Measurements from ENCODE around the gene COA8.

The COA8 gene

GRCh38 chr14:103526247-103526913 is 36.4 kb upstream of the COA8 start:
- DNase-seq, result no peak

DNA sequence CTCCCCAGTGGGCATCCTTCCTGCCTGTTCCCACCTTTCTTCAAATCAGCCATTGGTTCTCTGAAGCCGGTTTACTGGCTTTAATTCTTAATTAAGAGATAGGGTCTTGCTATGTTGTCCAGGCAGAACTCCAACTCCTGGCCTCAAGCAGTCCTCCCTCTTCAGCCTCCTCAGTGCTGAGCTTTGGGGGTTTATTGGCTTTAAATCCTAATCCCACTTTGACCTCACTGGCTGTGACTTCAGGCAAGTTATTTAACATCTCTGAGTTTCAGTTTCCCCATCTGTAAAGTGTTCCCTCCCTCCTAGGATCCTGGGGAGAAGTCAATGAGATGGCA is 35.9 kb upstream of the COA8 start:
- no peak for DNase-seq

DNA sequence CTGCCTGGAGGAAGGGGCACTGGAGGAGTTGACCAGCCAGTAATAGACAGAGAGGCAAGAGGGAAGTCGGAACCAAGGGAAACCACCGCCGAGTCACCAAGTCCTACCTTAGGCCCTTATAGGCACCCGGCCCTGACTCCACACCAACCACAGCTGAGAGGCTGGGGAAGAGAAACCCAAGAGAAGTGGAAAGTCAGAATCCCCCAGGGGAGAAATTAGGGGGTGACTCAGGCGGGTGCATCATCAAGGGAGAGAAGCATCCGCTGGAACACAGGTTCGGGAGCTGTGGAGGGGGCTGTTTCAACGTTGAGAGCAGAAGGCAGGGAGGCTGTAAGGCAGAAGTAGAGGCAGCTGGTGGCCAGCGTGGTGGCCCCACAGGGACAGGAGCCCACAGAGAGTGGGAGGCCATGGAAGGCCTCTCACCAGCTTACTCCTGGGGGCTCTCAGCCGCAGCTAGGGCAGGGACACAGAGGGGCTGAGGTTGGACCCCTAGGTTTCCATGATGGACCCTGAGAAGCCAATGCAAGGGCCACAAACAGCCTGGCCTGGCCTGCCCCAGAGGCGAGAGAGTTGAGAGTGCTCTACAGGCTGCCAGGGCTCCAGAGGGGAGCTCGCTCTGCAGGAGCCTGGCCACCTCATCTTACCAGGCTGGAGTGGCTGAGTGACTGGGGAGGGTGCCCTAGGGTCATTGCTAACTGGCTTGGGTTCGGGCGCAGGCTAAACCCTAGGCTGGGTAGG is 35.2 kb upstream of the COA8 start:
- DNase-seq, result peak; percentile 83

- DNase-seq, result peak; percentile 38
Observed at GRCh38 chr14:103528146-103528586, 34.6 kb upstream of the COA8 start.

- DNase-seq, result peak; percentile 89
Observed at GRCh38 chr14:103528587-103529382, 34.0 kb upstream of the COA8 start, which contains the start of gene TRMT61A. TRMT61A (plus strand) TSS chr14:103529196; CDS start chr14:103529979, 783 bp downstream.

GRCh38 chr14:103529383-103530365 is 33.1 kb upstream of the COA8 start:
- no peak for DNase-seq

DNA sequence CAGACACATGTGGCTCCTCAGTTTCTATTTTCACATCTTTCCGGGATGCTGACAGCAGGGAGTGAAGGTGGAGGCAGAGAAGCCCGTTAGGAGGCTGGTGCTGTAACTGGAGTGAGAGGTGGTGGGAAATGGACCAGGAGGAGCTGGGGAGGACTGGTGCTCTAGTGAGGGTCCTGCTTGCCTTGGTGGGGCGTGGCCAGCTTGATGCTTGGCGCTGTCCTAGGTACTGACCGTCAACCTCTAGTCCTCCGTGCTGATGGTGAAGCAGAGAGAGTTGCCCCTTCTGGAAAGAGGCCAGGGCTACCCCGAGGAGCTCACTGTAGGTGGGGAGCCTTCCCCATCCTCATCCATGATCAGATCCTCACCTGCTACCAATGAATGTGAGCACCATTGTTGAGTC is 32.4 kb upstream of the COA8 start:
- no peak for DNase-seq

- DNase-seq, result no peak
Observed at GRCh38 chr14:103530831-103531230, 31.9 kb upstream of the COA8 start.

GRCh38 chr14:103531421-103532215 is 31.1 kb upstream of the COA8 start:
- no peak for DNase-seq

DNA sequence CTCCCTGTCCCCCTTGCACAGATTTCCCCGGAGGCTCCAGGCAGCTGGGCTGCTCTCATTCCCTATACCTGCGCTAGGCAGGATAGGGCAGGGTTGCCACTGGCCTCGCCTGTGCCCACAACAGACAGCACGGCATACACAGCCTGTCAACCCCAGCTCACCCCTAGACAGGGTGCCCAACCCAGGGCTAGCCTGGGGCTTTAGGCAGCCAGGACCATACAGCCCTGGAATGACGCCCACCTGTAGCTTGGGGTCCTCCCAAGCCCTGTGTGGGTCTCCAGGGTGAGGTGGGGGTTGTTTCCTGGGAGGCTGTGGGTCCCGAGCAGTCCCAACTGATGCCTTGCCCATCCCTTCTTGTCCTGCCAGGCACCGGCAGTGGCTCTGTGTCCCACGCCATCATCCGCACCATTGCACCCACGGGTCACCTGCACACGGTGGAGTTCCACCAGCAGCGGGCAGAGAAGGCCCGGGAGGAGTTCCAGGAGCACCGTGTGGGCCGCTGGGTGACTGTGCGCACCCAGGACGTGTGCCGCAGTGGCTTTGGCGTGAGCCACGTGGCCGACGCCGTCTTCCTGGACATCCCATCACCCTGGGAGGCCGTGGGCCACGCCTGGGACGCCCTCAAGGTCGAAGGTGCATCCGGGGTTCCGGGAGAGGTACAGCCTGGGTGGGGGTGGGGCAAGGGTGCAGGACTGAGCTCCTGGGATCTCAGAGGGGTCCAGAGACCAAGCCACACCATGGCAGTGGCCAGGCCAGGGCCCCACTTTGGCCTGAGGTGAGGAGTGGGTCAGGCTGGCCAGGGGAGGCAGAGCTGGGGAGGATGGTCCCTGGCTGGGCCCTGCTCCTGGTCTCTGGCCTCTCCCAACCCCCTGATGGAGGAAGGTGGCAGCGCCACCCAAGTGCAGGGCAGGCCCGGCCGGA is 30.3 kb upstream of the COA8 start:
- DNase-seq, result no peak

DNA sequence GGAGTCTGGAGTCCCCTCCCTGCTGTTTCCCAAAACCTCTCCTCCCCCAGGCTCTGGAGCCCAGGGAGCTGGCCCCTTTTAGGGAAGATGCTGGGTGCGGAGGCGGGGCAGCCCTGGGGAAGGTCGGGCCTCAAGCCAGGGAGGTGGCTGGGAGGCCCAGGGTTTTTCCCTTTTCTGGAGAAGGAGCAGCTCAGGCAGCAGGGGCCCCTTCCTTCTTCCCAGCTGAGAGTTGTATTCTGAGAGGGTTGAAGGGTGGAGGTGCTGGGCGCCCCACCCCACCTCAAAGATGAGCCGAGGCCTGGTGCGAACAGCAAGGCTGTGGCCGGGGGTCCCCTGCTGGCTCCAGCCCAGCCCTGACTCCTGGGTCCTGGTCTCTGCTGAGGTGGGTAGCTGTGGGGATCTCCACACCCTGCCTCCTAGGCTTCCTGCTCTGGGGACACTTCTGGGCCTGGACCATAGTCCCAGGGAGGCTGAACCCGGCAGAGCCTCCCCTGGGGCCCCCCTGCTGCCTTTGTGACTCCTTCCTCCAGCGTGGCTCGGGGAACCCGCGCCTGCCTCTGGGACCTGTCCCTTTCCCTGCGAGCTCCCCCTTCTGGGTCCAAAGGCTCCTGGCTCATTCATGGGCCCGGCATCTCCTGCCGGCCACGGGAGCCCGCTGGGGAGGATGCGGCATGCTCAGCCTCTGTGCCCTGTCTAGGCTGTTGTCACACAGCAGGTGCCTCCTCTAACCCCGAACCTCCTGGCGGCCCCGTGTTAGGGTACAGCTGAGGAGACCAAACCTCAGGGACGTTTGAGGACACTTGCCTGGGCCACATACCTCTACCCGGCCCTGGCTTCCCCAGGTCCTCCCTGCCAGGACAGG is 29.4 kb upstream of the COA8 start:
- no peak for DNase-seq

DNA sequence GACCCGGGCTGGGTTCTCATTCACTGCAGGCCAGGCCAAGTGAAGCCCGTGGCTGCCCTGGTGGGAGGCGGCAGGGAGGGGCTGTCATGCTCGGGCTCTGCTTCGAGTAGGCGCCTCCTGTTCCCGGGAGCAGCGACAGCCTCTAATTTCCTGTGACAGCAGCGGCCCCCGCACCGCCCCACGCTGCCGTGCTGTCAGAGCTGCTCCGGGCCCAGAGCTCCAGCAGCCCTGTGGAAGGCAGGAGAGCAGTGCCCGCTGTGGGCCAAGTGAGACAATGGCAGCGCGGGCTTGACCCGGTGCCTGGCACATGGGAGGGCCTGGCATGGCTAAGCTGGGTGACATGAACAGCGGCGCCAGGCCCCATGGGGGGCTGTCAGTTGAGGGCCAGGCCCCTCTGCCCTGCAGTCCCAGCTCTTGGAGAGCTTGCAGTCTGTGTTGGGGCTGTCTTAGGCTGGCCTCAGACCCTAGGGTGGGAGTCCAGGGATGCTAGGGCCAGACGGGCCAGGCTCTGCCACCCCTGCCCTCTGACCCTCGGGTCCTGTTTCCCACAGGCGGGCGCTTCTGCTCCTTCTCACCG is 28.7 kb upstream of the COA8 start:
- DNase-seq, result no peak

DNA sequence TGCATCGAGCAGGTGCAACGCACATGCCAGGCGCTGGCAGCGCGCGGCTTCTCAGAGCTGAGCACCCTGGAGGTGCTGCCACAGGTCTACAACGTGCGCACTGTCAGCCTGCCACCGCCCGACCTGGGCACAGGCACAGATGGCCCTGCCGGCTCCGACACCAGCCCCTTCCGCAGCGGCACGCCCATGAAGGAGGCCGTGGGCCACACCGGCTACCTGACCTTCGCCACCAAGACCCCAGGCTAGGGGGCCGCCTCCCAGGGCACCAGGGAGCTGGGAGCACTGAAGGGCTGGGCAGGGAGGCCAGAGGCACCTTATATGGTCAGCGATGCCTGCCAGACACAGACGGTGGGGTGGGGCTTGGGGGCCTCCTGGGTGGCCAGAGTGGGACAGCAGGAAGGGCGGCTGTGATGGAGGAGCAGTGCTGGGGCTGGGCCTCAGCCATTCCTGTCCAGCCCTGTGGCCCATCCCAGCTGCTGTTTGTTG is 28.1 kb upstream of the COA8 start:
- DNase-seq, result no peak

GRCh38 chr14:103535081-103535890 is 27.5 kb upstream of the COA8 start:
- DNase-seq, result no peak

DNA sequence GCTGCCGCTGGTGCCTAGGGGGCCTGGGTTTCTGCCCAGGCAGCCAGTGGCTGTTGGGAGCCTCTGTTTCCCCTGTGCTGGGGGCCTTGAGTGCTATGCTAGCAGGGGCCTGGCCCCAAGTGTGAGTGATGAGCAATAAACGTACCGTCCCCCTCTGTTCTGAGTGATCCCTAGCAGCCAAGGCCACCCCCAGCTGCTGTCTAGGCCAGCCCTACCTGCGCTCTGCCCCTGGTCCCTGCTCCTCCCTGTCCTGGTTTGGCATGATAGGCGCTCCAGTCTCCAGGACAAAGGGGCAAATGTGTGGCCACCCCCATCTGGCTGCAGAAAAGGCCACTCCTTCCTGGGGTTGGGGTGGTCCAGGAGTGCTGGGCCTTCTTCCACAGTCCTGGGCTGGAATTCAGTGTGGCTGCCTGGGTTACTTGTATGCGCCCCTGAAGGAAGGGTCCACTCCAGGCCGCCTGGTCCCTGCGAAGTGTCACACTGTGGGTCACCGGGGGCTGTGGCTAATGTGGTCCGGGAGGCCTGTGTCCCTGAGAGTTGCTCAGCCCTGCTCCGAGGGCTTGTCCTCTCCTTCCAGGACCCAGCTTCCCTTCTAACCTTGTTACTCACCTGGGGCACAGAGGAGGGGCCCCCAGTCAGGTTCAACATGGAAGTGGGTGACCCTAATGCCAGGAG is 26.7 kb upstream of the COA8 start:
- DNase-seq, result no peak

- no peak for DNase-seq
Observed at GRCh38 chr14:103536693-103537092, 26.1 kb upstream of the COA8 start.

Data from fibroblast of skin of right biceps (primary cell).